Erythroblast (primary cell): ENCODE measurements around the gene CENPL.

Experiments used
- GATA1 ChIP-seq: IDR thresholded peaks from 2 replicates; pipeline ENCODE4 v1.6.1; 2011; ENCODE audit warnings: low read depth, mild to moderate bottlenecking, control low read depth, low read length, moderate library complexity
- POLR2A ChIP-seq: IDR thresholded peaks from 2 replicates; pipeline ENCODE4 v1.6.1; 2011; ENCODE audit warnings: mild to moderate bottlenecking, low read length

- TF ChIP-seq POLR2A (no peak), GATA1 (no peak)
Measured at GRCh38 chr1:173869021-173869359, 44.3 kb upstream of the CENPL start.
